Liver (tissue), 9 donors: ENCODE data around the gene GABARAPL2. TPM values are rescaled to one million over a fixed set of nuclear protein-coding genes. Genes with fewer than 3 reads are reported as not detected.

ENCODE experiments used
- DNase-seq: peaks from one replicate; pipeline ENCODE4 v3.0.0-alpha.2; 2017; ENCODE audit warnings: low spot score
- H3K27ac ChIP-seq, 2 donors: one replicate each; pipeline ENCODE4 v1.7.0; 2013; ENCODE audit warnings: inconsistent platforms in 2 of 2, low read length in 2 of 2, control low read depth in 1 of 2, low read depth in 1 of 2, mild to moderate bottlenecking in 1 of 2
- H3K27me3 ChIP-seq, 4 donors: one replicate each; pipeline versions ENCODE4 v1.6.1 to v1.7.0; 2013; ENCODE audit warnings: low read length in 3 of 4, inconsistent platforms in 1 of 4, mild to moderate bottlenecking in 1 of 4, moderate library complexity in 1 of 4; ENCODE audit not compliant: control insufficient read depth in 4 of 4, insufficient read depth in 4 of 4
- H3K36me3 ChIP-seq, 4 donors: one replicate each; pipeline versions ENCODE4 v1.6.1 to v1.7.0; 2013; ENCODE audit warnings: low read length in 3 of 4, mild to moderate bottlenecking in 3 of 4, low read depth in 1 of 4, moderate library complexity in 1 of 4; ENCODE audit not compliant: control insufficient read depth in 4 of 4, insufficient read depth in 3 of 4
- H3K4me1 ChIP-seq, 4 donors: one replicate each; pipeline versions ENCODE4 v1.6.1 to v1.7.0; 2013; ENCODE audit warnings: low read length in 3 of 4, mild to moderate bottlenecking in 3 of 4, moderate library complexity in 1 of 4; ENCODE audit not compliant: control insufficient read depth in 4 of 4, insufficient read depth in 4 of 4
- H3K4me3 ChIP-seq, 3 donors: one replicate each; pipeline versions ENCODE4 v1.6.1 to v1.7.0; 2013; ENCODE audit warnings: low read length in 3 of 3, control low read depth in 1 of 3, low read depth in 1 of 3, mild to moderate bottlenecking in 1 of 3
- H3K9ac ChIP-seq, 2 donors: one replicate each; pipeline ENCODE4 v1.7.0; 2013; ENCODE audit warnings: low read length in 2 of 2, mild to moderate bottlenecking in 2 of 2, moderate library complexity in 2 of 2, control low read depth in 1 of 2, low read depth in 1 of 2
- H3K9me3 ChIP-seq, 4 donors: one replicate each; pipeline versions ENCODE4 v1.6.1 to v1.7.0; 2013; ENCODE audit warnings: low read length in 3 of 4; ENCODE audit not compliant: control insufficient read depth in 4 of 4
- ATF3 ChIP-seq: IDR thresholded peaks from 2 replicates; pipeline ENCODE4 v1.6.1; 2016; ENCODE audit warnings: antibody characterized with exemption
- EGR1 ChIP-seq, 2 donors: IDR thresholded peaks; 2 replicates each; pipeline ENCODE4 v1.6.1; 2016 to 2018; ENCODE audit warnings: antibody characterized with exemption in 2 of 2, low read depth in 2 of 2
- FOXA1 ChIP-seq: IDR thresholded peaks from 2 replicates; pipeline ENCODE4 v1.6.1; 2016; ENCODE audit warnings: antibody characterized with exemption
- GABPA ChIP-seq, 2 donors: IDR thresholded peaks in 1 of 2; conservative IDR thresholded peaks in 1 of 2; 2 replicates each; pipeline ENCODE4 v1.6.1; 2016; ENCODE audit warnings: antibody characterized with exemption in 2 of 2, mild to moderate bottlenecking in 1 of 2, moderate library complexity in 1 of 2
- HNF4A ChIP-seq, 2 donors: conservative IDR thresholded peaks; 2 replicates each; pipeline ENCODE4 v1.6.1; 2016; ENCODE audit warnings: antibody characterized with exemption in 2 of 2, mild to moderate bottlenecking in 2 of 2
- HNF4G ChIP-seq: IDR thresholded peaks from 2 replicates; pipeline ENCODE4 v1.6.1; 2016; ENCODE audit warnings: antibody characterized with exemption
- JUND ChIP-seq, 2 donors: IDR thresholded peaks; 2 replicates each; pipeline ENCODE4 v1.6.1; 2016; ENCODE audit warnings: antibody characterized with exemption in 2 of 2
- NR2F2 ChIP-seq: IDR thresholded peaks from 2 replicates; pipeline ENCODE4 v1.6.1; 2016; ENCODE audit warnings: antibody characterized with exemption
- RAD21 ChIP-seq, 2 donors: IDR thresholded peaks; 2 replicates each; pipeline ENCODE4 v1.6.1; 2016; ENCODE audit warnings: antibody characterized with exemption in 2 of 2, mild to moderate bottlenecking in 2 of 2
- REST ChIP-seq: IDR thresholded peaks from 2 replicates; pipeline ENCODE4 v1.6.1; 2016; ENCODE audit warnings: antibody characterized with exemption, mild to moderate bottlenecking
- RXRA ChIP-seq, 2 donors: IDR thresholded peaks; 2 replicates each; pipeline ENCODE4 v1.6.1; 2017 to 2018; ENCODE audit warnings: antibody characterized with exemption in 2 of 2, mild to moderate bottlenecking in 1 of 2
- SP1 ChIP-seq: IDR thresholded peaks from 2 replicates; pipeline ENCODE4 v1.6.1; 2018; ENCODE audit warnings: antibody characterized with exemption, mild to moderate bottlenecking
- TAF1 ChIP-seq: conservative IDR thresholded peaks from 2 replicates; pipeline ENCODE4 v1.6.1; 2016; ENCODE audit warnings: antibody characterized with exemption, mild to moderate bottlenecking
- YY1 ChIP-seq: IDR thresholded peaks from 2 replicates; pipeline ENCODE4 v1.6.1; 2016; ENCODE audit warnings: antibody characterized with exemption, mild to moderate bottlenecking
- ZBTB33 ChIP-seq: IDR thresholded peaks from 2 replicates; pipeline ENCODE4 v1.6.1; 2016; ENCODE audit warnings: antibody characterized with exemption
- WGBS: extraction: QIAGEN DNeasy Blood & Tissue Kit; methylation state at CpG from one replicate; pipeline ENCODE4 v1.1.7; 2013; 5-methylcytosine and 5-hydroxymethylcytosine counted together
- polyA plus RNA-seq, 2 donors: library from polyadenylated mRNA; stranded (reverse) in 1 of 2; unstranded in 1 of 2; fragments of 200-250 nt in 1 of 2; fragments of >200 nt in 1 of 2; fragmentation: Nextera tagmentation in 1 of 2; extraction: Ambion mirVana in 1 of 2; gene quantifications; one replicate each; pipeline versions ENCODE4 v1.2.1 to v1.2.3, GENCODE V29; 2013 to 2015
- total RNA-seq, 2 donors: library from RNA; depleted of rRNA; stranded (reverse); fragments of >200 nt; gene quantifications; one replicate each; pipeline ENCODE4 v1.2.3, GENCODE V29; 2014
- donor health status: healthy.
- donor health status: healthy.
- donor health status: healthy.
- donor health status: healthy.
- donor health status: healthy.

GABARAPL2 gene
- total and polyA plus RNA-seq, 4 donors = 26.5 to 123 (median 61.5) TPM

GRCh38 chr16:75565640-75566039 is 539 bp upstream of the GABARAPL2 start:
- 14% methylated on average over 15 of the region's 15 CpGs for WGBS
- Histone ChIP-seq H3K9me3 (no peaks in the 10 kb centered on the region), H3K4me1 (peaks cover 0 to 26% (median 18%) of the 10 kb centered on the region in 4 donors), H3K27ac (peak overlapping the region in 1 of 2 donors; percentile 78), H3K36me3 (peaks cover 9 to 24% (median 22%) of the 10 kb centered on the region in 4 donors), H3K27me3 (no peaks in the 10 kb centered on the region), H3K9ac (peak overlapping the region in 1 of 2 donors; percentile 56), H3K4me3 (peak overlapping the region; percentile 69 to 95 (median 93))
- TF ChIP-seq SP1 = no peak
- no peak for TF ChIP-seq HNF4A (conservative IDR thresholded peaks at IDR 0.05)
- no peak for TF ChIP-seq GABPA (IDR thresholded peaks at IDR 0.05 in 1 of 2, conservative IDR thresholded peaks at IDR 0.05 in 1 of 2)
- TF ChIP-seq JUND (IDR thresholded peaks at IDR 0.05) = no peak
- no peak for TF ChIP-seq EGR1 (IDR thresholded peaks at IDR 0.05; ENCODE audit: low read depth in 2 of 2)
- no peak for TF ChIP-seq RAD21 (IDR thresholded peaks at IDR 0.05)
- no peak for TF ChIP-seq ATF3
- TF ChIP-seq TAF1 = no peak
- no peak for TF ChIP-seq FOXA1
- TF ChIP-seq HNF4G = no peak
- TF ChIP-seq YY1 = no peak
- no peak for DNase-seq

GRCh38 chr16:75566758-75567255 is 628 bp downstream of the GABARAPL2 start:
- H3K9ac ChIP-seq = peak overlapping the region; percentile 78 to 83
- peak overlapping the region; percentile 75 to 78 for H3K27ac ChIP-seq
- H3K27me3 ChIP-seq = no peaks in the 10 kb centered on the region
- peak; percentile 54 for DNase-seq
- 2% methylated on average over 32 of the region's 32 CpGs for WGBS
- no peaks in the 10 kb centered on the region for H3K9me3 ChIP-seq
- H3K4me3 ChIP-seq = peak overlapping the region; percentile 69 to 95 (median 93)
- TF ChIP-seq RAD21 (IDR thresholded peaks at IDR 0.05) (no peak), REST (peak; percentile 95)
- H3K36me3 ChIP-seq = peaks cover 11 to 30% (median 28%) of the 10 kb centered on the region in 4 donors
- peaks cover 0 to 26% (median 18%) of the 10 kb centered on the region in 4 donors for H3K4me1 ChIP-seq

GRCh38 chr16:75567911-75568310 is 1.7 kb downstream of the GABARAPL2 start:
- no peak for DNase-seq
- H3K36me3 ChIP-seq = peaks cover 12 to 39% (median 37%) of the 10 kb centered on the region in 4 donors
- H3K4me3 ChIP-seq = no peak overlapping the region
- TF ChIP-seq EGR1 (IDR thresholded peaks at IDR 0.05; ENCODE audit: low read depth in 2 of 2) (no peak), FOXA1 (no peak), RXRA (IDR thresholded peaks at IDR 0.05) (no peak), HNF4A (conservative IDR thresholded peaks at IDR 0.05) (no peak), NR2F2 (no peak), ATF3 (no peak), RAD21 (IDR thresholded peaks at IDR 0.05) (no peak), JUND (IDR thresholded peaks at IDR 0.05) (no peak), REST (no peak), ZBTB33 (no peak)

More at GRCh38 chr16:75567911-75568310, 1.7 kb downstream of the GABARAPL2 start:
- Histone ChIP-seq H3K27me3 (no peaks in the 10 kb centered on the region), H3K9me3 (no peaks in the 10 kb centered on the region), H3K4me1 (peaks cover 0 to 26% (median 18%) of the 10 kb centered on the region in 4 donors), H3K9ac (no peak overlapping the region), H3K27ac (no peak overlapping the region)
- 82% methylated on average over 4 of the region's 4 CpGs for WGBS
